Gastroesophageal sphincter (tissue), 3 donors: Measurements from ENCODE around the gene GALNT9.

Experiments used
- EP300 ChIP-seq: sonication (generic); formaldehyde crosslinking; IDR thresholded peaks from one replicate; pipeline ENCODE4 v1.6.1; 2017; ENCODE audit warnings: antibody characterized with exemption, mild to moderate bottlenecking
- POLR2A ChIP-seq, 2 donors: fragments of 450-650 bp; IDR thresholded peaks; one replicate each; pipeline ENCODE4 v1.6.1; 2017; ENCODE audit warnings: antibody characterized with exemption in 2 of 2, mild to moderate bottlenecking in 2 of 2, moderate library complexity in 1 of 2
- TF ChIP-seq, protein P1 (sequence below), 4 experiments: fragments of 200-600 bp in 2 of 4; fragments of 450-650 bp in 2 of 4; sonication (generic) in 1 of 4; IDR thresholded peaks; one replicate each; pipeline ENCODE4 v1.5.1; 2017 to 2019; ENCODE audit warnings: antibody characterized with exemption in 4 of 4, mild to moderate bottlenecking in 2 of 4, moderate library complexity in 2 of 4

DNA sequence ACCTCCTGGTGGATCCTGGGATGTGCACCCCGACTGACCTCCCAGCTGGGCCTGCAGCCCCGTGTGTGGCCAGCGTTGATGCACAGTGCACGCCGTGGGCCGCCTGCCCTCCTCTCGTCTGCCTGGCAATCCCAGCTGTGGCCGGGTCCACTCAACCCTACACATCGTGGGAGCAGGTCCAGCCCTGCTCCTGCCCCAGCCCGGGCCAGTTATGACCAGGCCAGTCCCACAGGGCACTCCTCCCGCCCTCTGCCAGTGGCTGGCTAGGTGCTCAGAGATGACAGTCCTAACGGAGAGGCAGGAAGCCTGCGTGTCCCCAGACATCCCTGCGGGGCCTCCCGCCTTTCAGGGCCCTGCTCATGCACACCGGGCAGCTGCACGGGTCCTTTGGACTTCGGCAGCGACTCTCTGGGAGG is 10.8 kb downstream of the GALNT9 start:
- TF ChIP-seq, protein P1, sequence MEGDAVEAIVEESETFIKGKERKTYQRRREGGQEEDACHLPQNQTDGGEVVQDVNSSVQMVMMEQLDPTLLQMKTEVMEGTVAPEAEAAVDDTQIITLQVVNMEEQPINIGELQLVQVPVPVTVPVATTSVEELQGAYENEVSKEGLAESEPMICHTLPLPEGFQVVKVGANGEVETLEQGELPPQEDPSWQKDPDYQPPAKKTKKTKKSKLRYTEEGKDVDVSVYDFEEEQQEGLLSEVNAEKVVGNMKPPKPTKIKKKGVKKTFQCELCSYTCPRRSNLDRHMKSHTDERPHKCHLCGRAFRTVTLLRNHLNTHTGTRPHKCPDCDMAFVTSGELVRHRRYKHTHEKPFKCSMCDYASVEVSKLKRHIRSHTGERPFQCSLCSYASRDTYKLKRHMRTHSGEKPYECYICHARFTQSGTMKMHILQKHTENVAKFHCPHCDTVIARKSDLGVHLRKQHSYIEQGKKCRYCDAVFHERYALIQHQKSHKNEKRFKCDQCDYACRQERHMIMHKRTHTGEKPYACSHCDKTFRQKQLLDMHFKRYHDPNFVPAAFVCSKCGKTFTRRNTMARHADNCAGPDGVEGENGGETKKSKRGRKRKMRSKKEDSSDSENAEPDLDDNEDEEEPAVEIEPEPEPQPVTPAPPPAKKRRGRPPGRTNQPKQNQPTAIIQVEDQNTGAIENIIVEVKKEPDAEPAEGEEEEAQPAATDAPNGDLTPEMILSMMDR (IDR thresholded peaks at IDR 0.05), result no peak
- TF ChIP-seq POLR2A (IDR thresholded peaks at IDR 0.05) (no peak), EP300 (no peak)
